Thoracic aorta (tissue), 2 donors: ENCODE measurements around the gene MYO5B. TPM values are rescaled to one million over a fixed set of nuclear protein-coding genes. Genes with fewer than 3 reads are reported as not detected.

Experiments used
- ATAC-seq: fragments of 150-250 bp; one replicate; pipeline ENCODE4 v1.8.0; 2017; ENCODE audit warnings: low read depth; ENCODE audit not compliant: insufficient number of reproducible peaks, low FRiP score
- DNase-seq: peaks from one replicate; pipeline ENCODE4 v3.0.0-alpha.2; 2020; ENCODE audit warnings: low spot score
- H3K27ac ChIP-seq, 2 donors: fragments of 200-600 bp; sonication (generic); 1 replicate in 1 of 2; 2 replicates in 1 of 2; pipeline ENCODE4 v1.5.1; 2016; ENCODE audit warnings: mild to moderate bottlenecking in 2 of 2, moderate library complexity in 2 of 2
- H3K27me3 ChIP-seq: fragments of 200-600 bp; sonication (generic); replicated peaks from 2 replicates; pipeline ENCODE4 v1.6.0; 2016; ENCODE audit warnings: mild to moderate bottlenecking; ENCODE audit not compliant: insufficient read depth
- H3K36me3 ChIP-seq: fragments of 200-600 bp; sonication (generic); one replicate; pipeline ENCODE4 v1.5.1; 2016
- H3K4me1 ChIP-seq, 2 donors: fragments of 200-600 bp; sonication (generic); 1 replicate in 1 of 2; 2 replicates in 1 of 2; pipeline versions ENCODE4 v1.5.1 to v1.6.0; 2016; ENCODE audit warnings: low read depth in 2 of 2, mild to moderate bottlenecking in 1 of 2; ENCODE audit not compliant: control insufficient read depth in 1 of 2
- H3K4me3 ChIP-seq: fragments of 200-600 bp; sonication (generic); 2 replicates; pipeline ENCODE4 v1.5.1; 2016; ENCODE audit warnings: mild to moderate bottlenecking
- H3K9me3 ChIP-seq: fragments of 200-600 bp; sonication (generic); 2 replicates; pipeline ENCODE4 v1.5.1; 2016
- CTCF ChIP-seq: fragments of 200-600 bp; sonication (generic); IDR thresholded peaks from one replicate; pipeline ENCODE4 v1.5.1; 2019; ENCODE audit warnings: antibody characterized with exemption
- total RNA-seq, 2 donors: library from RNA; depleted of rRNA; stranded (reverse); fragments of >200 nt; gene quantifications; one replicate each; pipeline versions ENCODE4 v1.1.0 to v1.2.3, GENCODE V29; 2016

MYO5B gene
- total RNA-seq, 2 donors from 2014 or later: 8.3 to 13.5 TPM

DNA sequence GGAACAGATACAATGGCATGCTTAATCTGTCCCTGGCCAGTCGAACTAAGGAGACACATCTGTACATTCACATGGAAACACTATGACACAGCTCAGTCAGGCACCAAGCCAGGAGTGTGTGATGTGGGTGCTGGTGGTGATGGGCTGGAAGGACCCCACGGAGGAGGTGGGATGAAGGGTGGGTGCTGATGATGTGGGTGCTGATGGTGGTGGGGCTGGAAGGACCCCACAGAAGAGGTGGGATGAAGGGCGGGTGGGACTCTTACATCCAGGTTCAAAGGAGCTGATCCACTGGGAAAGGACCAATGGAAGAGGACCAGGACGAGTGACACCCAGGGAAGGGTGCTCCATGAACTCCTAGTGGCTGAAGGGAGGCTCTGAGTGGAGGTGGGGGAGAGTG, 346.8 kb downstream of the MYO5B start:
- TF ChIP-seq CTCF: no peak
- ATAC-seq (no peak), DNase-seq (no peak)
- H3K36me3 ChIP-seq: no peaks in the 10 kb centered on the region
- no peaks in the 10 kb centered on the region for H3K27me3 ChIP-seq
- H3K9me3 ChIP-seq: no peaks in the 10 kb centered on the region
- no peak overlapping the region for H3K4me3 ChIP-seq
- H3K27ac ChIP-seq: no peak overlapping the region
- H3K4me1 ChIP-seq: no peaks in the 10 kb centered on the region

DNA sequence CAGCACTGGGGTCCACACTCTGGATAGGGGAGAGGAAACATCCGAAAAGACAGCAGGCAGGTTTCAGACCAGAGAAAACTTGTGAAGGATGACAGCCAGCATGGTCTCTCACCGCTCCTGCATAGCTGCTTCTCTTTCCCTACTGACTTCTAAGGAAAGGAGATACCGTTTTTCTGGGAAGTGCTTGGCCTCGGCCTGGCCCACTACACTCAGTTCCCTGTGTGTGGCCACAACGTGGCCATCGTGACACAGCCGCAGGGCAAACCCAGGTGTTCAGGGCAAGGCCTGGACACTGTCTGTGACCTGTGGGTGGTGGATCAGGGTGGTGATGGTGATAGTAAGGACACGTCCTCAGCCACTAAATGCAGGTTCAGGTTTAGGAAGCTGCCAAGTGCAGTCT, 347.4 kb downstream of the MYO5B start:
- no peak for DNase-seq
- H3K27ac ChIP-seq: no peak overlapping the region
- no peak for ATAC-seq
- H3K4me3 ChIP-seq: no peak overlapping the region
- H3K4me1 ChIP-seq: no peaks in the 10 kb centered on the region
- H3K36me3 ChIP-seq: no peaks in the 10 kb centered on the region
- TF ChIP-seq CTCF: no peak
- H3K27me3 ChIP-seq: no peaks in the 10 kb centered on the region
- H3K9me3 ChIP-seq: no peaks in the 10 kb centered on the region

GRCh38 chr18:49846718-49847470, 348.1 kb downstream of the MYO5B start:
- no peak for TF ChIP-seq CTCF
- ATAC-seq: no peak
- no peaks in the 10 kb centered on the region for H3K27me3 ChIP-seq
- no peaks in the 10 kb centered on the region for H3K4me1 ChIP-seq
- H3K9me3 ChIP-seq: no peaks in the 10 kb centered on the region
- no peak overlapping the region for H3K27ac ChIP-seq
- DNase-seq: no peak
- no peak overlapping the region for H3K4me3 ChIP-seq
- H3K36me3 ChIP-seq: no peaks in the 10 kb centered on the region

DNA sequence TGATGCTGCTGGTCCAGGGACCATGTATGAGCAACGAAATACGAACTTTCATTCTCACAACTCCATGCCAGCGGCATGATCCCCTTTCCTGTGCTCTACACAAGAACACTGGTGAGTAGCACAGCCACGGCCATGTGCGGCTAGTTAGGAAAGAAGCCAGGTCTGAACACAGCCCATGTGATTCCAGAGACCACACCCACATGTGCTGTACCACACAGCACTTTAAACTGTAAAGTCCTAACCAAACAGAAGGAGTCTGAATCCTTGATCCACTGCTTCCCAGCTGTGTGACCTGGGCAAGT, 348.6 kb downstream of the MYO5B start:
- H3K9me3 ChIP-seq: no peaks in the 10 kb centered on the region
- no peak for DNase-seq
- ATAC-seq: no peak
- H3K27me3 ChIP-seq: no peaks in the 10 kb centered on the region
- TF ChIP-seq CTCF: no peak
- H3K27ac ChIP-seq: no peak overlapping the region
- no peaks in the 10 kb centered on the region for H3K4me1 ChIP-seq
- no peaks in the 10 kb centered on the region for H3K36me3 ChIP-seq
- no peak overlapping the region for H3K4me3 ChIP-seq

DNA sequence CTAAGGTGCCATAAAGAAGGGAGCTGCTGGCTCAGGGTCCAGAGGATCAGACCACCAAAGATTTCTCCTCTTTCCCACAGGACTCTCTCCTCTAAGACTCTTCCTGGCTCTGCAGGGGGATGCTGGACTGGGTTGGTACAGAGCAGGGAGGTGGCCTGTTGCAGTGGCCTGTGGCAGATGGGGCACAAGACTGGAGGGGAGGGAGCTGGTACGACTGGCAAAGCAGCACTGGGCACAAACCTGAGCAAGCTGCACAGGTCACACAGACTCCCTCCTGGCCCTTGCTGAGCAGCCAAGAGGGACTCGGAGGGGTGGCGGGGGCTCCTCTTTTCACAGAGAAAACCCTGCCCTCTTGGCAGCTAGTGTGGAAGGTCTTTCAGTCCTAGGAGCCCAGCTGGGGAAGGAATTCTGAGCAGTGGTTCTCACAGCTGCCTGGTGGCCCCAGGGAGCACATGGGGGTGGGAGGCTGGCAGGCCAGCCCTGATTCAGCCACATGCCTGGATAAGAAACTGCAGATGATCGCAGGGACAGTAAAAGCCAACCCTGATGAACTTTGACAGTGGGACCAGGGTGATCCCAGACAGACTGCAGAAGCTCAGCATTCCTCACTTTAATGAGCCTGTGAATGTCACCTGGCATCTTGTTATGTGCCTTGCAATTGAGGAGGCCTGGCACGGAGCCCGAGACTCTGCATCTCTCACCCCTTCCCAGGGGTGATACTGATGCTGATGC, 349.2 kb downstream of the MYO5B start:
- H3K4me3 ChIP-seq: no peak overlapping the region
- H3K9me3 ChIP-seq: no peaks in the 10 kb centered on the region
- ATAC-seq: no peak
- no peaks in the 10 kb centered on the region for H3K4me1 ChIP-seq
- no peaks in the 10 kb centered on the region for H3K27me3 ChIP-seq
- no peaks in the 10 kb centered on the region for H3K36me3 ChIP-seq
- H3K27ac ChIP-seq: no peak overlapping the region
- no peak for TF ChIP-seq CTCF
- DNase-seq: no peak
